CD14-positive monocyte (primary cell): ENCODE results near the gene FOXP1. TPM values are rescaled to one million over a fixed set of nuclear protein-coding genes. Genes with fewer than 3 reads are reported as not detected.
A peak's percentile ranks its signal among the peaks of the same experiment; 100 is the strongest.

Experiments used
- DNase-seq, 3 donors: peaks; one replicate each; pipeline ENCODE4 v3.0.0-alpha.2; 2011 to 2022
- H2AFZ ChIP-seq: 2 replicates; pipeline ENCODE4 v1.6.0; 2012; ENCODE audit warnings: mild to moderate bottlenecking, low read depth, low read length, inconsistent platforms; ENCODE audit not compliant: insufficient read depth, poor library complexity, severe bottlenecking
- H3K27ac ChIP-seq, 2 donors: 1 replicate in 1 of 2; 2 replicates in 1 of 2; pipeline ENCODE4 v1.5.1; 2012 to 2013; ENCODE audit warnings: low read length in 2 of 2, control low read depth in 1 of 2, inconsistent platforms in 1 of 2, low read depth in 1 of 2, mild to moderate bottlenecking in 1 of 2
- H3K27me3 ChIP-seq, 2 donors: one replicate each; pipeline versions ENCODE4 v1.6.0 to v1.6.1; 2011 to 2013; ENCODE audit warnings: low read length in 2 of 2; ENCODE audit not compliant: control insufficient read depth in 2 of 2, insufficient read depth in 2 of 2
- H3K36me3 ChIP-seq, 2 donors: replicated peaks in 1 of 2; 1 replicate in 1 of 2; 2 replicates in 1 of 2; pipeline versions ENCODE4 v1.5.1 to v1.6.1; 2012 to 2013; ENCODE audit warnings: low read length in 2 of 2, control low read depth in 1 of 2, inconsistent platforms in 1 of 2, mild to moderate bottlenecking in 1 of 2; ENCODE audit not compliant: insufficient read depth in 2 of 2, control insufficient read depth in 1 of 2
- H3K4me1 ChIP-seq, 2 donors: 1 replicate in 1 of 2; 2 replicates in 1 of 2; pipeline versions ENCODE4 v1.5.1 to v1.6.1; 2012 to 2013; ENCODE audit warnings: low read length in 2 of 2, control low read depth in 1 of 2, inconsistent platforms in 1 of 2, mild to moderate bottlenecking in 1 of 2, moderate library complexity in 1 of 2; ENCODE audit not compliant: insufficient read depth in 2 of 2, control insufficient read depth in 1 of 2
- H3K4me2 ChIP-seq: replicated peaks from 2 replicates; pipeline ENCODE3; 2012; ENCODE audit warnings: low read length, moderate library complexity, mild to moderate bottlenecking; ENCODE audit not compliant: poor library complexity, severe bottlenecking; ENCODE audit errors: extremely low read depth
- H3K4me3 ChIP-seq, 3 experiments: fragments of 200-600 bp in 1 of 3; sonication (generic) in 1 of 3; replicated peaks in 1 of 3; 1 replicate in 2 of 3; 2 replicates in 1 of 3; pipeline ENCODE4 v1.5.1; 2011 to 2013; ENCODE audit warnings: low read length in 3 of 3, mild to moderate bottlenecking in 3 of 3, control low read depth in 2 of 3, low read depth in 2 of 3, inconsistent platforms in 1 of 3, moderate library complexity in 1 of 3
- H3K79me2 ChIP-seq: 2 replicates; pipeline ENCODE4 v1.6.0; 2012; ENCODE audit warnings: mild to moderate bottlenecking, control low read depth, inconsistent platforms, low read length, moderate library complexity; ENCODE audit not compliant: insufficient read depth
- H3K9ac ChIP-seq: 2 replicates; pipeline ENCODE4 v1.6.0; 2017; ENCODE audit warnings: low read length, mild to moderate bottlenecking; ENCODE audit not compliant: insufficient read depth, poor library complexity, severe bottlenecking
- H3K9me3 ChIP-seq, 2 donors: replicated peaks in 1 of 2; 1 replicate in 1 of 2; 2 replicates in 1 of 2; pipeline versions ENCODE4 v1.5.1 to v1.6.1; 2012 to 2013; ENCODE audit warnings: low read length in 2 of 2, control low read depth in 1 of 2; ENCODE audit not compliant: control insufficient read depth in 1 of 2, insufficient read depth in 1 of 2
- H4K20me1 ChIP-seq: 2 replicates; pipeline ENCODE4 v1.6.0; 2012; ENCODE audit warnings: mild to moderate bottlenecking, low read length, control low read depth, moderate library complexity; ENCODE audit not compliant: insufficient read depth
- H3K27ac Mint-ChIP-seq, 7 donors: one replicate each; pipeline ENCODE4 v1.8.0; 2020; ENCODE audit warnings: mild to moderate bottlenecking in 7 of 7, mixed read lengths in 7 of 7, moderate library complexity in 6 of 7, inconsistent platforms in 2 of 7
- H3K27me3 Mint-ChIP-seq, 3 donors: one replicate each; pipeline ENCODE4 v1.8.0; 2021 to 2022; ENCODE audit warnings: low read depth in 3 of 3, mild to moderate bottlenecking in 3 of 3, mixed read lengths in 3 of 3, moderate library complexity in 3 of 3, inconsistent platforms in 1 of 3
- H3K36me3 Mint-ChIP-seq, 2 donors: one replicate each; pipeline ENCODE4 v1.8.0; 2020; ENCODE audit warnings: mixed read lengths in 2 of 2, inconsistent platforms in 1 of 2, mild to moderate bottlenecking in 1 of 2
- H3K4me1 Mint-ChIP-seq: one replicate; pipeline ENCODE4 v1.8.0; 2020; ENCODE audit warnings: mild to moderate bottlenecking, mixed read lengths
- H3K4me3 Mint-ChIP-seq, 2 donors: one replicate each; pipeline ENCODE4 v1.8.0; 2020; ENCODE audit warnings: mild to moderate bottlenecking in 2 of 2, mixed read lengths in 2 of 2, moderate library complexity in 1 of 2
- H3K9me3 Mint-ChIP-seq, 7 donors: one replicate each; pipeline ENCODE4 v1.8.0; 2020 to 2022; ENCODE audit warnings: mixed read lengths in 7 of 7, mild to moderate bottlenecking in 6 of 7, moderate library complexity in 6 of 7, inconsistent platforms in 2 of 7
- WGBS: methylation state at CpG from one replicate; pipeline ENCODE4 v1.1.5; 2013; ENCODE audit warnings: missing lambda C conversion rate; ENCODE audit not compliant: insufficient coverage; 5-methylcytosine and 5-hydroxymethylcytosine counted together
- intact Hi-C, 2 donors: fragments of 100-400 bp; cut with micrococcal nuclease; formaldehyde crosslinking; loops; one replicate each; pipeline versions ENCODE4 v1.15.0 to v1.15.1; 2023
- polyA plus RNA-seq, 3 donors: library from polyadenylated mRNA; depleted of rRNA in 1 of 3; unstranded in 2 of 3; stranded (reverse) in 1 of 3; fragments of 300-500 nt in 2 of 3; fragments of >200 nt in 1 of 3; fragmentation: Illumina TruSeq in 2 of 3; gene quantifications; 1 replicate in 2 of 3; 2 replicates in 1 of 3; pipeline ENCODE4 v1.2.3, GENCODE V29; 2012 to 2021
- TF ChIP-seq, protein P1 (sequence below): fragments of 200-600 bp; IDR thresholded peaks from one replicate; pipeline ENCODE4 v1.8.0; 2022; ENCODE audit warnings: antibody characterized with exemption, mild to moderate bottlenecking

The FOXP1 gene
- polyA plus RNA-seq, 3 donors, result 25.7 to 42.6 (median 27.8) TPM

GRCh38 chr3:71565976-71566375, 17.6 kb downstream of the FOXP1 start:
- H3K4me1 Mint-ChIP-seq, result peaks cover 39% of the 10 kb centered on the region
- no peak overlapping the region for H3K27ac ChIP-seq
- no peak overlapping the region for H2AFZ ChIP-seq
- peaks cover 18 to 82% of the 10 kb centered on the region in 2 donors for H3K36me3 ChIP-seq
- intact Hi-C loops, result loop anchor here in 1 of 2 donors (10.0 kb wide), 1 partner anchor 111 kb away; no protein-coding TSS in a partner anchor
- H3K4me3 ChIP-seq, result no peak overlapping the region
- H3K9ac ChIP-seq, result no peak overlapping the region
- H3K9me3 ChIP-seq, result no peaks in the 10 kb centered on the region
- H3K4me3 Mint-ChIP-seq, result no peak overlapping the region
- 100% methylated on average over 1 of the region's 8 CpGs for WGBS
- H3K79me2 ChIP-seq, result peaks cover 97% of the 10 kb centered on the region
- H3K36me3 Mint-ChIP-seq, result peaks cover 43 to 64% of the 10 kb centered on the region in 2 donors
- no peak for DNase-seq
- H3K27me3 ChIP-seq, result no peaks in the 10 kb centered on the region
- H3K27ac Mint-ChIP-seq, result peak overlapping the region in 2 of 7 donors; percentile 8 to 20
- H3K4me1 ChIP-seq, result peaks cover 0 to 4% of the 10 kb centered on the region in 2 donors
- no peaks in the 10 kb centered on the region for H3K27me3 Mint-ChIP-seq
- no peaks in the 10 kb centered on the region for H3K9me3 Mint-ChIP-seq
- H3K4me2 ChIP-seq, result no peak overlapping the region
- TF ChIP-seq, protein P1, sequence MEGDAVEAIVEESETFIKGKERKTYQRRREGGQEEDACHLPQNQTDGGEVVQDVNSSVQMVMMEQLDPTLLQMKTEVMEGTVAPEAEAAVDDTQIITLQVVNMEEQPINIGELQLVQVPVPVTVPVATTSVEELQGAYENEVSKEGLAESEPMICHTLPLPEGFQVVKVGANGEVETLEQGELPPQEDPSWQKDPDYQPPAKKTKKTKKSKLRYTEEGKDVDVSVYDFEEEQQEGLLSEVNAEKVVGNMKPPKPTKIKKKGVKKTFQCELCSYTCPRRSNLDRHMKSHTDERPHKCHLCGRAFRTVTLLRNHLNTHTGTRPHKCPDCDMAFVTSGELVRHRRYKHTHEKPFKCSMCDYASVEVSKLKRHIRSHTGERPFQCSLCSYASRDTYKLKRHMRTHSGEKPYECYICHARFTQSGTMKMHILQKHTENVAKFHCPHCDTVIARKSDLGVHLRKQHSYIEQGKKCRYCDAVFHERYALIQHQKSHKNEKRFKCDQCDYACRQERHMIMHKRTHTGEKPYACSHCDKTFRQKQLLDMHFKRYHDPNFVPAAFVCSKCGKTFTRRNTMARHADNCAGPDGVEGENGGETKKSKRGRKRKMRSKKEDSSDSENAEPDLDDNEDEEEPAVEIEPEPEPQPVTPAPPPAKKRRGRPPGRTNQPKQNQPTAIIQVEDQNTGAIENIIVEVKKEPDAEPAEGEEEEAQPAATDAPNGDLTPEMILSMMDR, result no peak
- H4K20me1 ChIP-seq, result peaks cover 63% of the 10 kb centered on the region

GRCh38 chr3:71565316-71565715, 18.2 kb downstream of the FOXP1 start:
- peak overlapping the region in 3 of 7 donors; percentile 16 to 71 (median 30) for H3K27ac Mint-ChIP-seq
- H3K79me2 ChIP-seq, result peaks cover 97% of the 10 kb centered on the region
- H4K20me1 ChIP-seq, result peaks cover 58% of the 10 kb centered on the region
- H3K9me3 ChIP-seq, result no peaks in the 10 kb centered on the region
- no peaks in the 10 kb centered on the region for H3K27me3 ChIP-seq
- H3K36me3 Mint-ChIP-seq, result peaks cover 42 to 61% of the 10 kb centered on the region in 2 donors
- no peak overlapping the region for H3K4me2 ChIP-seq
- peaks cover 0 to 4% of the 10 kb centered on the region in 2 donors for H3K4me1 ChIP-seq
- H3K4me3 ChIP-seq, result no peak overlapping the region
- no peaks in the 10 kb centered on the region for H3K27me3 Mint-ChIP-seq
- H3K36me3 ChIP-seq, result peaks cover 14 to 80% of the 10 kb centered on the region in 2 donors
- no peak overlapping the region for H3K9ac ChIP-seq
- no peaks in the 10 kb centered on the region for H3K9me3 Mint-ChIP-seq
- intact Hi-C loops, result loop anchor here in 1 of 2 donors (10.0 kb wide), 1 partner anchor 111 kb away; no protein-coding TSS in a partner anchor
- H3K27ac ChIP-seq, result no peak overlapping the region
- WGBS, result 100% methylated on average over 4 of the region's 7 CpGs
- no peak overlapping the region for H3K4me3 Mint-ChIP-seq
- no peak overlapping the region for H2AFZ ChIP-seq
- DNase-seq, result no peak
- TF ChIP-seq, protein P1, result no peak
- peaks cover 39% of the 10 kb centered on the region for H3K4me1 Mint-ChIP-seq
